22Rv1 (cell line): ENCODE measurements around the gene GMNC.

ENCODE experiments used
- ZFX ChIP-seq: fragments of 450-650 bp; IDR thresholded peaks from 2 replicates; pipeline ENCODE4 v1.6.1; 2017; ENCODE audit warnings: antibody characterized with exemption, borderline replicate concordance
- TF ChIP-seq, protein P1 (sequence below): fragments of 450-650 bp; IDR thresholded peaks from 2 replicates; pipeline ENCODE4 v1.5.1; 2017; ENCODE audit warnings: mild to moderate bottlenecking

DNA sequence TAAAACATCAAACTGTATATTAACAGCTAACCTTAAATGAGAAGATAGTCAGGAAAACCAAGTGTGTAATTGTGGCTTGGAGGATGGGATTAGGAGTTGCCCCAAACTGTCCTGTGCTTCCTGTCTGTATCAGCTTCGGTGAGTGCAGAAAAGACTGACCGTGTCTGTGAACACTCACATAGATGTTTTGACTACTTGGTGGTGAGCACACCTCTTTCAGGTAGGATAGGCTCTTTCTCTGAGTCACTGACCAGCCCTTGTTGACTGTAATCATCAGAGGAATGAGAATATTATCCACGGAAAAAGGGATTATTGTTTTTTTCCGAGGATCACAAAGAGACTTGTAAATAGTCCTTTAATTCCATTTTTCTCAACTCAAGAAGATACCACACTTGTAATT, 51.5 kb downstream of the GMNC start:
- TF ChIP-seq, protein P1, sequence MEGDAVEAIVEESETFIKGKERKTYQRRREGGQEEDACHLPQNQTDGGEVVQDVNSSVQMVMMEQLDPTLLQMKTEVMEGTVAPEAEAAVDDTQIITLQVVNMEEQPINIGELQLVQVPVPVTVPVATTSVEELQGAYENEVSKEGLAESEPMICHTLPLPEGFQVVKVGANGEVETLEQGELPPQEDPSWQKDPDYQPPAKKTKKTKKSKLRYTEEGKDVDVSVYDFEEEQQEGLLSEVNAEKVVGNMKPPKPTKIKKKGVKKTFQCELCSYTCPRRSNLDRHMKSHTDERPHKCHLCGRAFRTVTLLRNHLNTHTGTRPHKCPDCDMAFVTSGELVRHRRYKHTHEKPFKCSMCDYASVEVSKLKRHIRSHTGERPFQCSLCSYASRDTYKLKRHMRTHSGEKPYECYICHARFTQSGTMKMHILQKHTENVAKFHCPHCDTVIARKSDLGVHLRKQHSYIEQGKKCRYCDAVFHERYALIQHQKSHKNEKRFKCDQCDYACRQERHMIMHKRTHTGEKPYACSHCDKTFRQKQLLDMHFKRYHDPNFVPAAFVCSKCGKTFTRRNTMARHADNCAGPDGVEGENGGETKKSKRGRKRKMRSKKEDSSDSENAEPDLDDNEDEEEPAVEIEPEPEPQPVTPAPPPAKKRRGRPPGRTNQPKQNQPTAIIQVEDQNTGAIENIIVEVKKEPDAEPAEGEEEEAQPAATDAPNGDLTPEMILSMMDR: no peak
- TF ChIP-seq ZFX: no peak
